Kasumi-1 (cell line): Measurements from ENCODE around the gene TBC1D2B.

ENCODE experiments used
- DNase-seq, 2 experiments: peaks; one replicate each; lab custom pipeline; 2025; lab: John Stamatoyannopoulos, UW

The TBC1D2B gene

GRCh38 chr15:78072080-78072892 is 5.2 kb downstream of the TBC1D2B start:
- DNase-seq = peak; percentile 41 to 55

GRCh38 chr15:78071383-78071782 is 6.1 kb downstream of the TBC1D2B start:
- DNase-seq = peak in 1 of 2 experiments; percentile 7

GRCh38 chr15:78070049-78070700 is 7.3 kb downstream of the TBC1D2B start:
- DNase-seq = peak; percentile 83 to 84

GRCh38 chr15:78069462-78070029 is 8.0 kb downstream of the TBC1D2B start:
- peak in 1 of 2 experiments; percentile 29 for DNase-seq

DNA sequence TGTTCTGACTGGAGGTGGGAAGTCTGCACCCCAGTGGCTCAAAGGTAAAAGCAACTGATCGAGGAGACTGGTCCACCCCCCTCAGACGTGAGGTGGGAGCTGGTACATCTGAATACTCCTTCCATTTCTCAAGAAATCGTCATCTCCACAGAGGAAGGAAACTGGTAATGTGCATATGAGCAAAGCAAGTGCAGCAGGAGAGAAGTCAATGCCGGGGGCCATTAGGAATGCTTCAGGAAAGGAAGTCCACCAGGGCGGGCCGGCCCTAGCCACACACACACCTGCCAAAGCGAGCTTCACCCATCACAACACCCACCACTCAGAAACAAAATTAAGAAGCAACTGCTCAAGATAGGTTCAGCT is 8.5 kb downstream of the TBC1D2B start:
- peak; percentile 42 to 49 for DNase-seq

DNA sequence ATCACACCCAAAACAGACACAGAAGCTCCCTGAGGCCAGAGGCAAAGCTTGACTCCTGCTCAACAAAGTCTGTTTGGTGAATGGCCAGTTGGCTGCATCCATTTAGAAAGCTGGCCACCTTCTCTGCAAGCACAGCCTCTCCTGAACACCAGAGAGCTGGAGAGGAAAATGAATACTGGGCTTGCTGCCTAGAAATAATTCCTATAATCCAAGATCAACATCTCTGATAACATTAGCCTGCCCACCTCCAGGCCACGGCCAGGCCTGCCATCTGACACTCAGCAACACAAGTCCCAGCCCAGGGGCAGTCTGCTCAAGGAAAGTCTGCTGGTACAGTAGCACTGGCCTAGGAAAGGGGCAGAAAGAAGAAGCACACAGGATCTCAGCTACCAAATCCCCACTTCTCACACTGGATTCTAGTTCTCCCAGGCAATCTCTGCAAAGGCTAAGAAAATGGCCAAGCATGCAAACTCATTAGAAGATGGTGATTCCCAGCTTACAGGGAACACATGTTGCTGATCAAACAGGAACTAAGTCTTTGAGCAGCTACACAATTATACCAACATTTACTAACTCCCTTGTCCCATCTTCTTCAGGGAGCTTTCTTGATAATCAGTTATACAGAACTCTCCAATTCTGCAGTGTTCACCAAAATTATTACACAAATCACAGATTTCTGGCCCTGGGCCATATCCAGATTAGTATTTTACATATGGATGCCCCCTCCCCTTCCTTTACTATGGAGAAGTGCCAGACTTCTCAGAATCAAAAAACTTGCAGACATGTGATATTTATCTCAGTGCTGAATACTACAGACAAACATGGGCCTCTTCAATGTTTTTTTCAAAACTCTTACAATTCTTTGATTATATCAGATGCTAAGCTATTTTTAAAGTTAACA is 9.9 kb downstream of the TBC1D2B start:
- no peak for DNase-seq

- no peak for DNase-seq
Observed at GRCh38 chr15:78065973-78066946, 11.3 kb downstream of the TBC1D2B start.

- peak; percentile 33 to 41 for DNase-seq
Observed at GRCh38 chr15:78065284-78065872, 12.1 kb downstream of the TBC1D2B start.

DNA sequence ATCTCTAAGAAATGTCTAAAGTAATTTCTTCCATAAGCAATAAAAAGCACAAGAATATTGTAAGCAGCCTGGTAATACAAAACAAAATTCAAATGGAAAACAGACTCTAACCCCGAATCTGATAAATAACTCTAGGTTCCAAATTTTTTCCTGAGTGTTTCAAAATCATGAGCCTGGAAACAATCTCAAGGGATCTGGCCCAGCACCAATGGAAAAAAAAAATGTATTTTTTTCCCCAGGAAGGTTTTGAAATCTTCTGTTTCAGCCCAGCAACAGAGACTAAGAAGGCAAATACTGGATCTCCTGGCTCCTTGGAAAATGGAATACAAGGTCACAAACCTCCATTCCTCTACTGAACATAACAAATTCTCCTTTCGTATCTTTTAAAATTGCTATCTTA is 13.0 kb downstream of the TBC1D2B start:
- no peak for DNase-seq

DNA sequence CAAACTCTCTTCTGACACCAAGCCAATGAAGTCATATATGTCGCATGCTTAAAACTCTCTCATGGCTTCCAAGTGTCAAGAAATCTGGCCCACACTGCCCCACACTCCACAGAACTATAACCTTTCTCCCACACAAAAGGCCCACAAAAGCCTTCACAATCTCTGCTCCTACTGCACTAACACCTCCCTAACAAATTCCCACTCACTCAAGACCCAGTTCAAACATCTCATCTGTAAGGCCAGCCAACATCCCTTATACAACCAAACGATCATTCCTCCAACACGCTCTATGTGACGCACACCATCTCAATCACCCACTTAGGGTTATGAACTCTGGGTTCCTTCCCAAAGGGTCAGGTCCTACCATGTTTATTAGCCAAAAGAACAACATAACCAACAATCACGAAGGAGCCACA is 13.5 kb downstream of the TBC1D2B start:
- DNase-seq = no peak

DNA sequence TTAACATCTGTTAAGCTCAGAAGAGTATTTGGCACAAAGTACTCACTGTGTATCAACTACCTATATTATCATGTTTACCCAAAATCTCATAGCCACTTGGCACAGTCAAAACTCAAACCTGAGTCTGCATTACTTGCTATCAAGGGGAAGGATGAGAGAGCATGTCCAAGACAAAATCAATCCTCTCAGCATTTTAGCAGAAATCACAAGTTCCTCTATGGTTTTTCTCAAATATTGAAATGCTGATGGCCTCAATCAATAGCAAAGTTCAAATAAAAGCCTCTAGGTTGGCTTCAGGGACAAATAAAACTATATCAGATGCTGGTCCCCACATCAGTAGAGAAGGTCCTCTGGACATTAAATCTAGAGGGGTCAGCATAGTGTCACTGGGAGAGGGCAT is 14.3 kb downstream of the TBC1D2B start:
- DNase-seq = no peak

DNA sequence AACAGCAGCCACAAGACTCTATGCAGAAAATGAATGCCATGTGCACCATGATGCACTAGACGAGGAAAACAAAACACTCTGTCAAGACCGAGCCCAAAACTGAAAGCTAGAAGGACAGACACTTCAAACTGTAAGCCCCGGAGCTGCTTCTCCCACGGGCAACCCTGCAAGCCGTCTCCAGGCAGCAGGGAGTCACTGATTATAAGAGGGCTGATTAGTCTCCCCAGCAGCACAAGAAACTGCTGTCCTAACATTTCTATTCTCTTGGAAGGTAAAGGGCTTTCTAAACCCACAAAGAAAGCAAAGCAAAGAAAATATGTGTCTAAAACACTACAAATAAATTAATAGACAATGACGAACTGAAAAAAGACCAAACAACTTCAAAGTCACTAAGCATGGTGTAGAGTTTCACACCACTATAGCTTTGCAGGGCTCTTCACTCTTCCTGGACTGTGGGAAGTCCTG is 15.5 kb downstream of the TBC1D2B start:
- DNase-seq = peak; percentile 65 to 70

DNA sequence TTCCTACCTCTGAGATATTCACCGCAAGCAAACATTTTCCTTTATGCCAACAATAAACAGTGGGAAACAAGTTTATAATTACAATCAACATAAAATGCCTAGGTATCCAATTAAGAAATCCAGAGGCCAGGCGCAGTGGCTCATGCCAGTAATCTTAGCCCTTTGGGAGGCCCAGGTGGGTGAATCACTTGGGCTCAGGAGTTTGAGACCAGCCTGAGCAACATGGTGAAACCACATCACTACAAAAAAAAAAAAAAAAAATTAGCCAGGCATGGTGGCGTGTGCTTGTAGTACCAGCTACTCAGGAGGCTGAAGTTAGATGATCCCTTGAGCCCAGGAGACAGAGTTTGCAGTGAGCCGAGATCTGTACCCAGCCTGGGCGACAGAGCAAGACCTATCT is 17.3 kb downstream of the TBC1D2B start:
- DNase-seq = no peak

GRCh38 chr15:78059110-78059839 is 18.2 kb downstream of the TBC1D2B start:
- peak; percentile 40 to 43 for DNase-seq

DNA sequence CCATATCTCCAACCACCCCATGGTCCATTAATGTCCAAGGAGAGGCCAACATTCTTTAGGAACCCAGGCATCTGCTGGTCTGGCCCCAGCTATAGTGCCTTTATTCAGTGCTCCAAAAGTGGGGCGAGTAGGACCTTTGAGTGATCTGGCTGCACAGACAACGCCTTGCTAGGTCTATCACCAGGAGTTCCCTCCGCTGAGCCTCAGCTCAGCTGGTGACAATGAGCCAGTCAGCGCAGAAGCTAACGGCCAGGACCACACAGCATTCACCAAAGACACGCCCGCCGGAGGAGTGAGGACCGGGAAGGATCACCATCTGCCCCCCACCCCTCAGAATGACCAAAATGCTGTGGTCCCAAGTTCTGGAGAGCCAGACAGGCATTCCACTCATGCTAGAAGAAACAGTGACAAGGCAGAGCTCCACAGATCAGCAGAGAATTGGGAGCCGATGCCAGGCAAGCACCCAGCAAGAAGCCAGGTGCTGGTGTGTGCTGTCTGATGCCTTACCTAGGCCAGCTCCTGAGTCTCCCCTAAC is 19.0 kb downstream of the TBC1D2B start:
- no peak for DNase-seq

GRCh38 chr15:78057803-78058202 is 19.7 kb downstream of the TBC1D2B start:
- DNase-seq = no peak

GRCh38 chr15:78056714-78057269 is 20.7 kb downstream of the TBC1D2B start:
- DNase-seq = peak; percentile 75 to 84

- DNase-seq = peak; percentile 84 to 86
Observed at GRCh38 chr15:78055919-78056713, 21.4 kb downstream of the TBC1D2B start.
